Ishikawa (cell line): ENCODE results near the gene MGMT.

Experiments used
- EP300 ChIP-seq: IDR thresholded peaks from 2 replicates; pipeline ENCODE4 v1.6.1; 2012; ENCODE audit warnings: borderline replicate concordance
- TAF1 ChIP-seq: IDR thresholded peaks from 2 replicates; pipeline ENCODE4 v1.6.1; 2012; ENCODE audit warnings: low read depth, mild to moderate bottlenecking
- TCF12 ChIP-seq: IDR thresholded peaks from 2 replicates; pipeline ENCODE4 v1.6.1; 2012; ENCODE audit warnings: low read depth
- TF ChIP-seq, protein P1 (sequence below): IDR thresholded peaks from 2 replicates; pipeline ENCODE4 v1.6.1; 2012; ENCODE audit warnings: low read depth, mild to moderate bottlenecking

GRCh38 chr10:129550076-129550475 lies 83.0 kb downstream of the MGMT start:
- TF ChIP-seq TAF1 (no peak), EP300 (no peak), TCF12 (no peak)
- TF ChIP-seq, protein P1, sequence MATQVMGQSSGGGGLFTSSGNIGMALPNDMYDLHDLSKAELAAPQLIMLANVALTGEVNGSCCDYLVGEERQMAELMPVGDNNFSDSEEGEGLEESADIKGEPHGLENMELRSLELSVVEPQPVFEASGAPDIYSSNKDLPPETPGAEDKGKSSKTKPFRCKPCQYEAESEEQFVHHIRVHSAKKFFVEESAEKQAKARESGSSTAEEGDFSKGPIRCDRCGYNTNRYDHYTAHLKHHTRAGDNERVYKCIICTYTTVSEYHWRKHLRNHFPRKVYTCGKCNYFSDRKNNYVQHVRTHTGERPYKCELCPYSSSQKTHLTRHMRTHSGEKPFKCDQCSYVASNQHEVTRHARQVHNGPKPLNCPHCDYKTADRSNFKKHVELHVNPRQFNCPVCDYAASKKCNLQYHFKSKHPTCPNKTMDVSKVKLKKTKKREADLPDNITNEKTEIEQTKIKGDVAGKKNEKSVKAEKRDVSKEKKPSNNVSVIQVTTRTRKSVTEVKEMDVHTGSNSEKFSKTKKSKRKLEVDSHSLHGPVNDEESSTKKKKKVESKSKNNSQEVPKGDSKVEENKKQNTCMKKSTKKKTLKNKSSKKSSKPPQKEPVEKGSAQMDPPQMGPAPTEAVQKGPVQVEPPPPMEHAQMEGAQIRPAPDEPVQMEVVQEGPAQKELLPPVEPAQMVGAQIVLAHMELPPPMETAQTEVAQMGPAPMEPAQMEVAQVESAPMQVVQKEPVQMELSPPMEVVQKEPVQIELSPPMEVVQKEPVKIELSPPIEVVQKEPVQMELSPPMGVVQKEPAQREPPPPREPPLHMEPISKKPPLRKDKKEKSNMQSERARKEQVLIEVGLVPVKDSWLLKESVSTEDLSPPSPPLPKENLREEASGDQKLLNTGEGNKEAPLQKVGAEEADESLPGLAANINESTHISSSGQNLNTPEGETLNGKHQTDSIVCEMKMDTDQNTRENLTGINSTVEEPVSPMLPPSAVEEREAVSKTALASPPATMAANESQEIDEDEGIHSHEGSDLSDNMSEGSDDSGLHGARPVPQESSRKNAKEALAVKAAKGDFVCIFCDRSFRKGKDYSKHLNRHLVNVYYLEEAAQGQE, result no peak
